AG08395 (cell line): ENCODE measurements around the gene CCDC30.

Experiments
- DNase-seq: peaks from one replicate; pipeline ENCODE4 v3.0.0; 2012; ENCODE audit warnings: mixed read lengths, low spot score

The CCDC30 gene

DNA sequence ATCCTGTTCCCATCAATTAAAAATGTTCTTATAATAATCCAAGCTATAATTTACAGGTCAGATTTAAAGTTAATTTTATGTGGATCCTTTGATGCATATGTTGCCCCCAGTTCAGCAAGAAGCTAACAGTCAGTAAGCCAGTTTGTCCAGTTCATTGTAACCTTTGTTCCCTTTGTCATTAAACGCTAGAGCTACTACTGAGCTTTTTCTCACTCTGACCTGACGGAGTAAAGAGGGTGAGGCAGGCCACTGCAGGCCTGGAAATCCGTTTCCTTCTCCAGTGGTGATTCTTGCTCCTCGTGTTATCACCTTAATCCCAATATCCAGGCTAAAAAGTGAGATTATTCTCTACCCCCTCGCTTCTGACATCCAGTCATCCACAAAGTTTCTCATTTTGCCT lies 229.4 kb downstream of the CCDC30 start:
- DNase-seq: no peak

DNA sequence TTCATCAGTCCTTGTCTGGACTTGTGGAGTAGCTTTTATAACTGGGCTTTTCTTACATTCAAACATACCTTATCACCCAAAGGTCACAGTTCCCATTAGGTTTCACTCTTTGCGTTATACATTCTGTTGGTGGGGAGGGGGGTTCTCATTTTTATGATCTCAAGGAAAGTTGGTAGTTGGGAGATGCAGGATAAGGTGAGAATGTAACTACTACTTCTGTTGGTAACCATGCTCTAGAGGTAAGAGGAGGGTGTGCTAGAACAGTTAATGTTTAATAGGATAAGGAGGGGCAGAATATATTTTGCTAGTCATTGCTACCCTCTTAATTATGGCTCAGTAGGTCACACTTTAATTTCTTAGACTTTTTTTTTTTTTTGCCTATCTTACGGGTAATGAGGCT lies 229.8 kb downstream of the CCDC30 start:
- no peak for DNase-seq

DNA sequence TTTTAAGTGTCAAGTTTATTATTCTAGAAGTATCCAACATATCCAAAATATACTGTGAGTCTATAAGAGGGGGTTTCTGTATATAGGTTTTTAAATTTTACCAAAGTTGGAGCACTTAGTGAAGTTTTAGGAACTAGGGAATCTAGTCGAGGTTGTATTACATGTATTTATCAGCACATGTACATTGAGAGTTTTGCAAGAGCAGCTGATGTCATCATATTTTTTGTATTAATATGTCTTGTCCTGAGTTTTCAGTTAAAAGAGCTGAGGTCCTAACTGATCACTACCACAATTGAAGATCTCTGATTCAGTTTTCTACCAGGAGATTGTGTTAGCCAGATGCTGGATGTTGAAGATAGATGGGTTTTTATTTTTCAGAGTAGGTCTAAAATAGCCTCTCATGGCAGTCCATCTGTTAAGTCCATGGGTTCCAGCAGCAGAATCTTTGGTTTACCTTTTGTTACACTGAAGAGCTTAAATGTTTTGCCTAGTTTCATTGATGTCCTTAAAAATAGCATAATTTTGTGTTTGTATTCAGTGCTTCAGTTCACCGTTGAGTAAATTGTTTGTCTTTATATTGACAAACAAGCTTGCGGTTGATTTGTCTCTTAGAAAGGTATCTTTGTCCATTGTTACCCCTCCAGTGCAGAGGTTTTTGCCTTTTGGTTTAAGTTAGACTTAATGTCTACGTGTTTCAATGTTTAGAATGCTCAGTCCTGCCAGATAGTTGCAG lies 235.2 kb downstream of the CCDC30 start:
- no peak for DNase-seq

DNA sequence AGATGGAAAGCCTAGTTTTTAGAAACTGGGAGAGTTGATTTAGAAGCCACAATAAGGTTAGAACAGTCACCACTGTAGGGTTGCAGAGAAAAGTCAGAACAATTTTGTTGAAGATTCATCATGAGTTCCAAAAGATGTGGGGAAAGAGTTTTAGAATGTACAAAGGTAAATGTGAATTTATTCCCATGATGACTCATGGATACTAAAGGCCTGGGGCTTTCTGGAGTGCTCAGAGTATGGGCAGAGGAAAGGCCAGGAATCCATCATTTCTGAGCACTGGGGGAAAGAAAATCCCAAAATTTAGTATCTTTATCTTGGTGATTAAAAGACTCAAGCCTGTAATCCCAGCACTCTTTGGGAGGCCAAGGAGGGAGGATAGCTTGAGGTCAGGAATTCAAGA lies 236.9 kb downstream of the CCDC30 start:
- no peak for DNase-seq

DNA sequence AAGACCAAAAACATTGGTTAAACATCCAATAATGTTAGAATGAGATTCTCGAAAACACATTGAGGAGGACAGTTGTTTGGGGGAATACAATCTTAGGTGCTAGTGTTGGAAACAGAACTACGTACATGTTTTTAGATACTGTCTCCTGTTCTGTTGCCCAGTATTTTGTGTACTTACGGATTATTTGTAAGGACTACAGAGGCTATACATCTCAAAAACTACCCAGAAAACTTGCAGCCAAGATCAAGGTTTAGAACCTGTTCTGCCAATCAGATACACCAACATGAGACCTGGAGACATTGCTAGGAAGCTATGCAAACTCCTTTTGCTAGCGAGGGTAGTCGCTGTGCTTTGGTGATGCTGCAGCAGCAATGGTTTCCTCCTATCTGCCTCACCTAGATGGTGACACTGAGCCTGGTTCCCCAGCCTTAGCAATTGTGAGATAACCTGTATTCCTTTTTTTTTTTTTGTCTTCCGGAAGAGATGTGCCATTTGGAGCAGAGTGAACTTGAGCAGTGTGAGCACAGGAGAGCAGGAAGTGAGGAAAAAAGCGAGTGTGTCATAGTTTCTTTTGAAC lies 240.9 kb downstream of the CCDC30 start:
- DNase-seq: no peak
